A549 (cell line): ENCODE measurements around the gene FOCAD. TPM values are rescaled to one million over a fixed set of nuclear protein-coding genes. Genes with fewer than 3 reads are reported as not detected.

Experiments
- ATAC-seq, 2 experiments: fragments of 200-7000 bp in 1 of 2; fragments of >200 bp in 1 of 2; cut with Nextera tagmentation in 1 of 2; cut with Tn5 transposase in 1 of 2; 3 replicates each; pipeline versions ENCODE4 v1.8.0 to v1.9.1; 2018 to 2020; ENCODE audit warnings: mild to moderate bottlenecking in 1 of 2, moderate library complexity in 1 of 2
- CTCF ChIA-PET: fragments of 300-600 bp; sonication (Branson Sonifier 250); formaldehyde crosslinking; extraction: SDS; loops from one replicate; lab custom pipeline; 2021; ENCODE audit warnings: antibody characterized with exemption, inconsistent platforms; lab: Yijun Ruan, JAX
- POLR2A ChIA-PET: fragments of 350-600 bp; formaldehyde crosslinking; extraction: SDS; loops from one replicate; lab custom pipeline; 2021; ENCODE audit warnings: antibody characterized with exemption, inconsistent platforms; lab: Yijun Ruan, JAX
- DNase-seq, 2 experiments: peaks; one replicate each; pipeline versions ENCODE4 v3.0.0 to v3.0.0-alpha.2; 2011 to 2016; ENCODE audit warnings: low read depth in 1 of 2, low spot score in 1 of 2
- FAIRE-seq: peaks from 2 replicates; lab custom pipeline; 2011; peaks lifted over from hg19 to GRCh38; lab: Jason Lieb, UNC
- H3K27ac ChIP-seq, 2 experiments: fragments of >200 bp; sonication (Bioruptor Twin); formaldehyde crosslinking; 3 replicates each; pipeline ENCODE4 v1.5.1; 2016 to 2017
- H3K4me1 ChIP-seq: fragments of >200 bp; sonication (Bioruptor Twin); formaldehyde crosslinking; 3 replicates; pipeline ENCODE4 v1.6.1; 2016
- H3K4me2 ChIP-seq: fragments of >200 bp; sonication (Bioruptor Twin); formaldehyde crosslinking; 3 replicates; pipeline ENCODE4 v1.6.1; 2016
- H3K4me3 ChIP-seq: fragments of >200 bp; sonication (Bioruptor Twin); formaldehyde crosslinking; 3 replicates; pipeline ENCODE4 v1.5.1; 2016
- H3K9me3 ChIP-seq: fragments of >200 bp; sonication (Bioruptor Twin); formaldehyde crosslinking; 3 replicates; pipeline ENCODE4 v1.6.1; 2016
- BHLHE40 ChIP-seq: IDR thresholded peaks from 2 replicates; pipeline ENCODE4 v1.6.1; 2012; ENCODE audit warnings: low read depth, low read length, inconsistent platforms
- EHF ChIP-seq: fragments of 250-450 bp; sonication (Bioruptor Pico); IDR thresholded peaks from 2 replicates; pipeline ENCODE4 v1.5.0; 2020; ENCODE audit warnings: mild to moderate bottlenecking
- EHMT2 ChIP-seq: fragments of 200-600 bp; sonication (generic); IDR thresholded peaks from 2 replicates; pipeline ENCODE4 v1.6.1; 2016; ENCODE audit warnings: antibody characterized with exemption, low read depth, mild to moderate bottlenecking, moderate library complexity
- FOXS1 ChIP-seq: fragments of 250-450 bp; sonication (Bioruptor Pico); IDR thresholded peaks from 2 replicates; pipeline ENCODE4 v1.5.0; 2020; ENCODE audit warnings: mild to moderate bottlenecking, moderate library complexity
- GATA3 ChIP-seq: IDR thresholded peaks from 2 replicates; pipeline ENCODE4 v1.6.1; 2012; ENCODE audit warnings: borderline replicate concordance
- HDAC2 ChIP-seq: fragments of 200-600 bp; sonication (generic); IDR thresholded peaks from 2 replicates; pipeline ENCODE4 v1.6.1; 2016
- HOXB13 ChIP-seq: fragments of 250-450 bp; sonication (Bioruptor Pico); IDR thresholded peaks from 2 replicates; pipeline ENCODE4 v1.5.0; 2020; ENCODE audit warnings: low read depth, mild to moderate bottlenecking, moderate library complexity
- HOXB5 ChIP-seq: fragments of 250-450 bp; sonication (Bioruptor Pico); IDR thresholded peaks from 2 replicates; pipeline ENCODE4 v1.5.0; 2020; ENCODE audit warnings: mild to moderate bottlenecking, moderate library complexity
- JUN ChIP-seq, 2 experiments: fragments of >200 bp; sonication (Bioruptor Twin); formaldehyde crosslinking; IDR thresholded peaks; 2 replicates in 1 of 2; 3 replicates in 1 of 2; pipeline ENCODE4 v1.6.1; 2016 to 2017
- JUNB ChIP-seq: fragments of >200 bp; sonication (Bioruptor Twin); formaldehyde crosslinking; IDR thresholded peaks from 2 replicates; pipeline ENCODE4 v1.6.1; 2016
- MAFK ChIP-seq: fragments of 450-650 bp; IDR thresholded peaks from 2 replicates; pipeline ENCODE4 v1.6.1; 2014; ENCODE audit not compliant: partially characterized antibody
- NFE2L2 ChIP-seq: fragments of 150-350 bp; conservative IDR thresholded peaks from 2 replicates; pipeline ENCODE4 v1.6.1; 2014; ENCODE audit warnings: low read length
- POLR2A ChIP-seq: IDR thresholded peaks from 2 replicates; pipeline ENCODE4 v1.6.1; 2012; ENCODE audit warnings: mild to moderate bottlenecking, low read length
- RAD21 ChIP-seq, 2 experiments: fragments of >200 bp in 1 of 2; sonication (Bioruptor Twin) in 1 of 2; formaldehyde crosslinking in 1 of 2; IDR thresholded peaks in 1 of 2; conservative IDR thresholded peaks in 1 of 2; 2 replicates in 1 of 2; 3 replicates in 1 of 2; pipeline ENCODE4 v1.6.1; 2012 to 2018; ENCODE audit warnings: inconsistent platforms in 1 of 2
- RARB ChIP-seq: fragments of 250-450 bp; sonication (Bioruptor Pico); IDR thresholded peaks from 2 replicates; pipeline ENCODE4 v1.8.0; 2021; ENCODE audit warnings: mild to moderate bottlenecking, moderate library complexity
- RCOR1 ChIP-seq: fragments of 150-350 bp; IDR thresholded peaks from 2 replicates; pipeline ENCODE4 v1.6.1; 2014; ENCODE audit warnings: antibody characterized with exemption, low read length, low read depth
- ZFP36 ChIP-seq: fragments of 450-650 bp; IDR thresholded peaks from 2 replicates; pipeline ENCODE4 v1.6.1; 2014; ENCODE audit warnings: borderline replicate concordance; ENCODE audit not compliant: partially characterized antibody
- ZNF302 ChIP-seq: fragments of 250-450 bp; sonication (Bioruptor Pico); IDR thresholded peaks from 2 replicates; pipeline ENCODE4 v1.9.0; 2021; ENCODE audit warnings: inconsistent platforms, mild to moderate bottlenecking, moderate library complexity
- WGBS: methylation state at CpG from one replicate; pipeline ENCODE4 v1.1.6; 2017; ENCODE audit errors: missing lambda C conversion rate; 5-methylcytosine and 5-hydroxymethylcytosine counted together
- polyA plus RNA-seq, 4 experiments: library from polyadenylated mRNA; depleted of rRNA in 3 of 4; stranded (reverse); fragments of >200 nt; fragmentation: RNase III in 1 of 4; extraction: RNeasy Plus Mini Kit Qiagen cat#74134 plus additional on column Dnase treatment in 1 of 4; gene quantifications; 2 replicates in 3 of 4; 3 replicates in 1 of 4; pipeline ENCODE4 v1.2.3, GENCODE V29; 2011 to 2017
- TF ChIP-seq, protein P1 (sequence below): fragments of 250-450 bp; sonication (Bioruptor Pico); IDR thresholded peaks from 2 replicates; pipeline ENCODE4 v1.5.0; 2021; ENCODE audit warnings: mild to moderate bottlenecking, moderate library complexity, borderline replicate concordance
- TF ChIP-seq, protein P2 (sequence below): fragments of 150-350 bp; IDR thresholded peaks from 2 replicates; pipeline ENCODE4 v1.6.1; 2014; ENCODE audit warnings: low read depth, mild to moderate bottlenecking, low read length
- TF ChIP-seq, protein P3 (sequence below): fragments of >200 bp; sonication (Bioruptor Twin); formaldehyde crosslinking; IDR thresholded peaks from 3 replicates; pipeline ENCODE4 v1.5.1; 2016
- TF ChIP-seq, protein P4 (sequence below): IDR thresholded peaks from 2 replicates; pipeline ENCODE4 v1.6.1; 2012
- TF ChIP-seq, protein P5 (sequence below): fragments of 450-650 bp; IDR thresholded peaks from 2 replicates; pipeline ENCODE4 v1.6.1; 2014; ENCODE audit warnings: antibody characterized with exemption

Gene FOCAD
- polyA plus RNA-seq, 2 of the 4 experiments (the other 2 are of a cell fraction): 22.0 to 53.8 TPM

DNA sequence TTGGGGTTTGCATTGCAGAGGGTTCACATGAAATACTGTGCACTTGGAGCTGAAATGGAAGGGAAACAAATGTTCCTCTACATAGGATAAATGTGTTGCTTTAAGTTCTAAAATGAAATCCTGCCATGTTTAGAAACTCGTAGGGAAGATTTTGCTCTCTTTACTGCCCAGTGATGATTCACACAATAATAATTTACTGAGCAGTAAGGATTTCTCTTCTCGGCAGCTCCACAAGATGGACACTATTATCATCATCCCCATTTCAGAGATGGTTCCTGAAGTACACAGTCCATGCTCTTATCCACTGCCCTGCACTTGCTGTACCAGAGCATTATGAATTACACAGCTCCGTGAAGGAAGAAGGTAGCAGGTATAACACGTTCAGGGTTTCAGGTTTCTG is 343.2 kb downstream of the FOCAD start:
- FAIRE-seq (no peak), DNase-seq (no peak), ATAC-seq (peak in 1 of 2 experiments; percentile 13; a peak in 1 of 6 replicates)
- no peak overlapping the region for H3K4me3 ChIP-seq
- WGBS: 46% methylated on average over 4 of the region's 4 CpGs
- ChIA-PET CTCF (no interaction called here), POLR2A (interaction anchor here (0.7 kb wide), 1 partner anchor 125 kb away, joined by 4 read pairs; no protein-coding TSS in a partner anchor)
- no peak overlapping the region for H3K27ac ChIP-seq
- no peak for TF ChIP-seq POLR2A
- no peak for TF ChIP-seq JUNB
- TF ChIP-seq JUN (IDR thresholded peaks at IDR 0.05): no peak
- no peak for TF ChIP-seq RCOR1
- no peak for TF ChIP-seq MAFK
- TF ChIP-seq, protein P1, sequence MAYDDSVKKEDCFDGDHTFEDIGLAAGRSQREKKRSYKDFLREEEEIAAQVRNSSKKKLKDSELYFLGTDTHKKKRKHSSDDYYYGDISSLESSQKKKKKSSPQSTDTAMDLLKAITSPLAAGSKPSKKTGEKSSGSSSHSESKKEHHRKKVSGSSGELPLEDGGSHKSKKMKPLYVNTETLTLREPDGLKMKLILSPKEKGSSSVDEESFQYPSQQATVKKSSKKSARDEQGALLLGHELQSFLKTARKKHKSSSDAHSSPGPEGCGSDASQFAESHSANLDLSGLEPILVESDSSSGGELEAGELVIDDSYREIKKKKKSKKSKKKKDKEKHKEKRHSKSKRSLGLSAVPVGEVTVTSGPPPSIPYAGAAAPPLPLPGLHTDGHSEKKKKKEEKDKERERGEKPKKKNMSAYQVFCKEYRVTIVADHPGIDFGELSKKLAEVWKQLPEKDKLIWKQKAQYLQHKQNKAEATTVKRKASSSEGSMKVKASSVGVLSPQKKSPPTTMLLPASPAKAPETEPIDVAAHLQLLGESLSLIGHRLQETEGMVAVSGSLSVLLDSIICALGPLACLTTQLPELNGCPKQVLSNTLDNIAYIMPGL (CRISPR knock-in tag): no peak
- TF ChIP-seq EHMT2: no peak
- no peak for TF ChIP-seq ZFP36
- TF ChIP-seq, protein P2, sequence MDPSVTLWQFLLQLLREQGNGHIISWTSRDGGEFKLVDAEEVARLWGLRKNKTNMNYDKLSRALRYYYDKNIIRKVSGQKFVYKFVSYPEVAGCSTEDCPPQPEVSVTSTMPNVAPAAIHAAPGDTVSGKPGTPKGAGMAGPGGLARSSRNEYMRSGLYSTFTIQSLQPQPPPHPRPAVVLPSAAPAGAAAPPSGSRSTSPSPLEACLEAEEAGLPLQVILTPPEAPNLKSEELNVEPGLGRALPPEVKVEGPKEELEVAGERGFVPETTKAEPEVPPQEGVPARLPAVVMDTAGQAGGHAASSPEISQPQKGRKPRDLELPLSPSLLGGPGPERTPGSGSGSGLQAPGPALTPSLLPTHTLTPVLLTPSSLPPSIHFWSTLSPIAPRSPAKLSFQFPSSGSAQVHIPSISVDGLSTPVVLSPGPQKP: no peak
- TF ChIP-seq EHF (CRISPR knock-in tag): no peak
- TF ChIP-seq RAD21 (conservative IDR thresholded peaks at IDR 0.05 in 1 of 2, IDR thresholded peaks at IDR 0.05 in 1 of 2): no peak
- no peak for TF ChIP-seq RARB
- no peak for TF ChIP-seq NFE2L2
- no peak for TF ChIP-seq BHLHE40
- TF ChIP-seq, protein P3, sequence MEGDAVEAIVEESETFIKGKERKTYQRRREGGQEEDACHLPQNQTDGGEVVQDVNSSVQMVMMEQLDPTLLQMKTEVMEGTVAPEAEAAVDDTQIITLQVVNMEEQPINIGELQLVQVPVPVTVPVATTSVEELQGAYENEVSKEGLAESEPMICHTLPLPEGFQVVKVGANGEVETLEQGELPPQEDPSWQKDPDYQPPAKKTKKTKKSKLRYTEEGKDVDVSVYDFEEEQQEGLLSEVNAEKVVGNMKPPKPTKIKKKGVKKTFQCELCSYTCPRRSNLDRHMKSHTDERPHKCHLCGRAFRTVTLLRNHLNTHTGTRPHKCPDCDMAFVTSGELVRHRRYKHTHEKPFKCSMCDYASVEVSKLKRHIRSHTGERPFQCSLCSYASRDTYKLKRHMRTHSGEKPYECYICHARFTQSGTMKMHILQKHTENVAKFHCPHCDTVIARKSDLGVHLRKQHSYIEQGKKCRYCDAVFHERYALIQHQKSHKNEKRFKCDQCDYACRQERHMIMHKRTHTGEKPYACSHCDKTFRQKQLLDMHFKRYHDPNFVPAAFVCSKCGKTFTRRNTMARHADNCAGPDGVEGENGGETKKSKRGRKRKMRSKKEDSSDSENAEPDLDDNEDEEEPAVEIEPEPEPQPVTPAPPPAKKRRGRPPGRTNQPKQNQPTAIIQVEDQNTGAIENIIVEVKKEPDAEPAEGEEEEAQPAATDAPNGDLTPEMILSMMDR: no peak
- TF ChIP-seq ZNF302 (CRISPR knock-in tag): no peak
- no peaks in the 10 kb centered on the region for H3K9me3 ChIP-seq
- H3K4me1 ChIP-seq: peaks cover 16% of the 10 kb centered on the region
- H3K4me2 ChIP-seq: no peak overlapping the region; the same call in 2 of the 3 replicates

DNA sequence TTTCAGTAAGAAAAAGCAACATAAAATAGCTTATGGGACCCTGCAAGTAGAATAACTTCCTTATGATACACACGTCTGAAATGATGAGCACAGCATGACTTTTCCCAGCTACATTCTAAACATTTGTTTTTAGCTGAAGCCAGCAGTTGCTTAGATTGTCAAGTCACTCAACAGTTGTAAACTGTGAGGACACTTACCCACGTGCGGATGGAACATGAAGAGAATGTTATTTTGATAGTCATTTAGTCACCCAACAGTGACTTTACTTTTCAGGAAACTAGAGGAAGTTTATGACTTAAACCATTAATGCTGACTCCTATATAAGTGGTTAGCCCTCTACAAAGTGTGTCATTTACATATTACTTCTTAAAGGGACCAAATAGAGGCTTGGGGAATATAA is 344.4 kb downstream of the FOCAD start:
- no peak overlapping the region for H3K4me3 ChIP-seq
- ChIA-PET POLR2A (no interaction called here), CTCF (no interaction called here)
- DNase-seq: no peak
- H3K27ac ChIP-seq: no peak overlapping the region
- H3K4me1 ChIP-seq: peaks cover 16% of the 10 kb centered on the region
- TF ChIP-seq HOXB5: no peak
- no peak for TF ChIP-seq GATA3
- peak; percentile 16 for TF ChIP-seq MAFK
- no peaks in the 10 kb centered on the region for H3K9me3 ChIP-seq
- no peak for ATAC-seq
- H3K4me2 ChIP-seq: no peak overlapping the region
- FAIRE-seq: peak; percentile 73
- WGBS: 52% methylated on average over 3 of the region's 3 CpGs

DNA sequence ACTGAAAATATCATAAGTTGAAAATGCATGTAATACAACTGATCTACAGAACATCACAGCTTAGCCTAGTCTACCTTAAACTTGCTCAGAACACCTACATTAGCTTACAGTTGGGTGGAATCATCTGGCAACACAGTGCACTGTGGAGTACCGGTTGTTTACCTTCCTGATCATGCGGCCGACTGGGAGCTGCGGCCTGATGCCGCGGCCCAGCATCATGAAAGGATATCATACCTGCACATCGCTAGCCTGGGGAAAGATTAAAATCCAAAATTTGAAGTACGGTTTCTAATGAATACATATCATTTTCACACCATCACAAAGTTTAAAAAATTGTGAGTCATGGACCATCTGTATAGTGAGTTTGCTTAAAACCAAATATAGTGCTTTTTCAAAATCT is 345.6 kb downstream of the FOCAD start:
- 83% methylated on average over 8 of the region's 8 CpGs for WGBS
- DNase-seq: no peak
- POLR2A ChIA-PET: no interaction called here
- Histone ChIP-seq H3K4me1 (peaks cover 16% of the 10 kb centered on the region), H3K27ac (no peak overlapping the region), H3K4me2 (no peak overlapping the region), H3K4me3 (no peak overlapping the region), H3K9me3 (no peaks in the 10 kb centered on the region)
- TF ChIP-seq HOXB13 (CRISPR knock-in tag) (no peak), HDAC2 (no peak), GATA3 (no peak), FOXS1 (CRISPR knock-in tag) (no peak)
- TF ChIP-seq, protein P4, sequence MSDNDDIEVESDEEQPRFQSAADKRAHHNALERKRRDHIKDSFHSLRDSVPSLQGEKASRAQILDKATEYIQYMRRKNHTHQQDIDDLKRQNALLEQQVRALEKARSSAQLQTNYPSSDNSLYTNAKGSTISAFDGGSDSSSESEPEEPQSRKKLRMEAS: no peak
- TF ChIP-seq, protein P5, sequence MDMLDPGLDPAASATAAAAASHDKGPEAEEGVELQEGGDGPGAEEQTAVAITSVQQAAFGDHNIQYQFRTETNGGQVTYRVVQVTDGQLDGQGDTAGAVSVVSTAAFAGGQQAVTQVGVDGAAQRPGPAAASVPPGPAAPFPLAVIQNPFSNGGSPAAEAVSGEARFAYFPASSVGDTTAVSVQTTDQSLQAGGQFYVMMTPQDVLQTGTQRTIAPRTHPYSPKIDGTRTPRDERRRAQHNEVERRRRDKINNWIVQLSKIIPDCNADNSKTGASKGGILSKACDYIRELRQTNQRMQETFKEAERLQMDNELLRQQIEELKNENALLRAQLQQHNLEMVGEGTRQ: no peak
- no peak for FAIRE-seq
- ATAC-seq: no peak
- CTCF ChIA-PET: interaction anchor here (1.6 kb wide), 1 partner anchor 81 kb away, joined by 3 read pairs; no protein-coding TSS in a partner anchor
